Measurements from ENCODE around the gene NXF1. TPM values are rescaled to one million over a fixed set of nuclear protein-coding genes. Genes with fewer than 3 reads are reported as not detected.

NXF1 gene
- total RNA-seq, 1 experiment from 2014 or later: 33.1 TPM

GRCh38 chr11:62847767-62848314 lies 42.6 kb upstream of the NXF1 start:
- POLR2A ChIA-PET (ENCODE audit: unreplicated experiment): no interaction called here
- TF ChIP-seq EZH2phosphoT487 (IDR thresholded peaks at IDR 0.05; ENCODE audit: borderline replicate concordance, low read length): no peak
- TF ChIP-seq EZH2 (IDR thresholded peaks at IDR 0.05; ENCODE audit: low read length, unreplicated experiment): no peak
- no peak for TF ChIP-seq CTCF (conservative IDR thresholded peaks at IDR 0.05; ENCODE audit: low read depth, low read length)
- CTCF ChIA-PET: no interaction called here

GRCh38 chr11:62846177-62846576 lies 40.9 kb upstream of the NXF1 start:
- no TSS peak for BruUV-seq (replicated peaks)
- POLR2A ChIA-PET (ENCODE audit: unreplicated experiment): interaction anchor here (0.7 kb wide), 1 partner anchor 16 kb away, joined by 6 read pairs; no protein-coding TSS in a partner anchor

More at GRCh38 chr11:62847767-62848314, 42.6 kb upstream of the NXF1 start:
- no peak overlapping the region for H3K4me3 ChIP-seq (ENCODE audit: low read length)
- H3K36me3 ChIP-seq (ENCODE audit: low read depth, low read length): peaks cover 14% of the 10 kb centered on the region
- peaks cover 16% of the 10 kb centered on the region for H4K20me1 ChIP-seq (ENCODE audit: low read length)
- H2AFZ ChIP-seq (ENCODE audit: low read length): no peak overlapping the region
- H3K4me2 ChIP-seq (ENCODE audit: low read length): no peak overlapping the region
- H3K9me3 ChIP-seq (ENCODE audit: low read length): no peaks in the 10 kb centered on the region
- intact Hi-C loops (cut with micrococcal nuclease): no loop called here
- DNase-seq (no peak), ATAC-seq (no peak)
- H3F3A ChIP-seq (ENCODE audit: low read length, unreplicated experiment): peaks cover 29% of the 10 kb centered on the region
- H3K4me1 ChIP-seq (ENCODE audit: insufficient read depth, low read length): peaks cover 4% of the 10 kb centered on the region
- H3K27ac ChIP-seq (ENCODE audit: low read length): no peak overlapping the region
- no peaks in the 10 kb centered on the region for H3K9me2 ChIP-seq (replicated peaks; ENCODE audit: low read length)
- no peaks in the 10 kb centered on the region for H3K27me3 ChIP-seq (ENCODE audit: low read length)
- no peak overlapping the region for H3K9ac ChIP-seq (ENCODE audit: low read length)
- BruUV-seq (replicated peaks): no TSS peak
- H3K79me2 ChIP-seq (ENCODE audit: low read length): peaks cover 10% of the 10 kb centered on the region

More at GRCh38 chr11:62846177-62846576, 40.9 kb upstream of the NXF1 start:
- Histone ChIP-seq H4K20me1 (ENCODE audit: low read length) (no peaks in the 10 kb centered on the region), H3K9me3 (ENCODE audit: low read length) (no peaks in the 10 kb centered on the region), H3K36me3 (ENCODE audit: low read depth, low read length) (no peaks in the 10 kb centered on the region), H3K27ac (ENCODE audit: low read length) (no peak overlapping the region), H3K9me2 (replicated peaks; ENCODE audit: low read length) (no peaks in the 10 kb centered on the region), H3K4me1 (ENCODE audit: insufficient read depth, low read length) (peaks cover 6% of the 10 kb centered on the region), H3K9ac (ENCODE audit: low read length) (no peak overlapping the region), H3K79me2 (ENCODE audit: low read length) (no peaks in the 10 kb centered on the region), H3K4me2 (ENCODE audit: low read length) (no peak overlapping the region), H2AFZ (ENCODE audit: low read length) (no peak overlapping the region), H3K27me3 (ENCODE audit: low read length) (no peaks in the 10 kb centered on the region), H3K4me3 (ENCODE audit: low read length) (no peak overlapping the region), H3F3A (ENCODE audit: low read length, unreplicated experiment) (peaks cover 12% of the 10 kb centered on the region)
- CTCF ChIA-PET: no interaction called here
- no peak for ATAC-seq
- DNase-seq: no peak
- TF ChIP-seq EZH2phosphoT487 (IDR thresholded peaks at IDR 0.05; ENCODE audit: borderline replicate concordance, low read length): no peak
- TF ChIP-seq CTCF (conservative IDR thresholded peaks at IDR 0.05; ENCODE audit: low read depth, low read length): no peak
- TF ChIP-seq EZH2 (IDR thresholded peaks at IDR 0.05; ENCODE audit: low read length, unreplicated experiment): no peak
- intact Hi-C loops (cut with micrococcal nuclease): no loop called here
